Stimulated activated CD8-positive, alpha-beta memory T cell treated with anti-CD3 and anti-CD28 coated beads, Interleukin-12 subunit alpha, Interleukin-12 subunit beta, amount 100 ng/mL, for 1 hour (primary cell): ENCODE measurements around the gene TSFM.

Source experiments
- DNase-seq: peaks from one replicate; pipeline ENCODE4 v3.0.0-alpha.2; 2020; ENCODE audit warnings: low read depth

Gene TSFM

DNA sequence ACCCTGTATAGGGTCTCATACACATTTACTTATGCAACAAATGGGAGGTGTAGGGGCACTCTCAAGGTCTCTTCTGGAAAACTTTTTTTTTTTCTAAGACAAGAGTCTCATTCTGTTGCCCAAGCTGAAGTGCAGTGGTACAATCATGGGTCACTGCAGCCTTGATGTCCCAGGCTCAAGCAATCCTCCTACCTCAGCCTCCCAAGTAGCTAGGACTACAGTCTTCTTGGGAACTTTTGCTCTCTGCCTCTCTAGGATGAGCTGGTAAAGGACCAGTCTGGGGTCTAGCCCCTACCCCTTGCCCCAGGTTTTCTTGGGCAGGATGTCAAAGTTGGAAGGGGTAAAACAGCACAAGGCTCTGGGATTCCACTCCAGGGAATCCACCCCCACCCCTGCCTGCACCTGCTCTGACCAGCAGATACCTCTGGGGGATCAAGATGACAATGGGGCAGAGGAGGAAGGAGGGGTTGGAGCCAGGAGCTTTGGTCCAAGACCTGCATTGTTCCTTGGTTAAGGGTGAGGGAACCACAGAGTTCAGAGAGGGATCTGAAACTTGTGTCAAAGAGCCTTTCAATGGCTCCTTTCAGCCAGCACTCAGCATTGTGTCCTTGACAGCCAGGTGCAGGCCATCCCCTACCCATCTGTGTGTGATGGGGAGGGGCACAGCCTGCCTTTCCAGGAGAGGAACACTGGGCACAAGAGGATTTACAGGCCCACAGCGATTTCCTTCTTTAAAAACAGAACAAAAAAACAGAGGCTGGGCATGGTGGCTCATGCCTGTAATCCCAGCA lies 51.7 kb downstream of the TSFM start:
- DNase-seq: no peak

DNA sequence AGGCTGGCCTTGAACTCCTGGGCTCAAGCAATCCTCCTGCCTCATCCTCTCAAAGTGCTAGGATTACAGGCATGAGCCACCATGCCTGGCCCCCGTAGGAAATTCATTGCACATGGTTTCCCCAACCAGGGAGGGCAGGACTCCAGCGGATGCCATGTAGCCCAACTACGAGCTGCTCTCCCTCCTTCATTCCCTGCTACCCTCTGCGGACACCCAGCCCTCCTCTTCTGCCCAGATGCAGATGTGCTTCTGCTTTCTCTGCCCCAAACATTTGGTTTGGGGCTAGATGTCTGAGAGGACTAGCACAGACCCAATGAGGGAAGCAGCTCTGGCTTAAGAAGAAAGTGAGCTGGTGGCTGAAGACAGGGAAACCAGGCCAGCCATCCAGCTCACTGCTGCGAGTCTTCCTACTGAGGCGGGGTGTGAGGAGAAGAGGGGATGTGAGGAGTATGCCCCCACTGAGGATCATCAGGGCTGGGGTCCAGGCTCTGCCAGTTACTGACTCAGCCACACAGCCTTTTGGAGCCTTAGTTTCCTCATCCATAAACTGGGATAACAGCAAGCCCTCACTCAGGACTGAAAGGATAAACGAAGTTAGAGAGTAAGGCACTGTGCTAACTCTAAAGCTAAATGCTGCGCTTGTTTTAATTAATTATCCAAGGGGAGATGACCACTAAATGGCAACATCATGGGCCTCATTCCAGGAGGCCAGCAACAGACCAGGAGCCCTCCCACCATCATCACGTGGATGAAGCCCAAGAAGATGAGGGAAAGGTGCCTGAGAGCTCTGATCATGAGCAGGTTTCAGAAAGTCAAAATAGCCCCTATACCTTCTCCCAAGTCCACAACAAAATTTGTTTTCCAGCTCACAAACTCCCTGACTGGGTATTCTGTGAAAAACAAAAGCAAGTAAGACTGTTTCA lies 53.0 kb downstream of the TSFM start:
- no peak for DNase-seq

GRCh38 chr12:57836442-57837375 lies 54.1 kb downstream of the TSFM start:
- DNase-seq: no peak

DNA sequence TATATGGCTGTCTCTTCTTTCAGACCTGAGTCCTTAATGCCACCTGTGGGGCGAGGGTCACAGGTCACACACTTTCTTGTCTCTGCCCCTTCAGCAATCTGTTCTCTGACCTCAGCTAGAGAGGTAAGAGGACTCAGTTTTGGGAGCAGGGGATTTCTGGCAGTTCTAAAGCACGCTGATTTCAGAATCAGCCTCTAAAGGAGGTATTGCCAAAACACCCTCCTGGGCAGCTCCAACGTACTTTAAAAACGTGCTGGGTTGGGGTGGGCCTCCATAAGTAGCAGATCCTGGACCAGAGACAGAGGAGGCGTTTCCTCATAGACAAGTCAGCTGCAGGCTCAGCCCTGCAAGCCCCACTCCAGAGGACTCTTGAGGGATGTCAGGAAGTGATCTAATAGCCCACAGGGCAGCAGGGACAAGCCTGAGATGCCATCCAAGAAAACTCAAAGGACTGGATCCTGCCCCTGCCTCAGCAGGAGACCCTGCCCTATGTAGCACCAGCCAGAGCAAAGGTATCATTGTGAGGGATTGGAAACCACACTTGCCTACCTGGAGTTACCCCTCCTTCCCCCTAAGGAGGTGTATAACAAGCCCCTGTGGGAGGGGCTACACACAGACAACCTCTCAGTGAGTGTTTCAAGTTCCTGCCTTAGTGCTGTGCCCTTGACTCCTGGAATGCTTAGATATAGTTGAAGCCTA lies 55.4 kb downstream of the TSFM start:
- no peak for DNase-seq

- DNase-seq: no peak
Observed at GRCh38 chr12:57838594-57839302, 56.2 kb downstream of the TSFM start.

DNA sequence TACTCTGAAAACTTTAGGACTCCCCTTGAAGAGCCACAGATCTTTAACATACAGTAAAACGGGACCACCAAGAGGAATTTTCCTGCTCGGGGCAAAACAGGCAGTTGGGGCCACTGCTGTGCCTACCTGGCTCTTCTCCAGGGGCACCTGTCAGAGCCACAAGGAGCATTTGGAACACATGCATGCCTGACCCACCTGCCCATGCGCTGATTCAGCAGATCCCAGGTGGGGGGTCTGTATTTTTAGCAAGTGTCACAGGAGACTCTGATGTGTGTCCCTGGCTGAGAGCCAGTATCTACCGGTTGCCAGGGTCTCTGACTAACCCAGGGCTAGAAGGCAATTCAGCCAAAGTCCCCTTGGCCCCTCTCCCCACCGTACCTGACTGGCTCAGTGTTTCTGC lies 57.4 kb downstream of the TSFM start:
- no peak for DNase-seq

DNA sequence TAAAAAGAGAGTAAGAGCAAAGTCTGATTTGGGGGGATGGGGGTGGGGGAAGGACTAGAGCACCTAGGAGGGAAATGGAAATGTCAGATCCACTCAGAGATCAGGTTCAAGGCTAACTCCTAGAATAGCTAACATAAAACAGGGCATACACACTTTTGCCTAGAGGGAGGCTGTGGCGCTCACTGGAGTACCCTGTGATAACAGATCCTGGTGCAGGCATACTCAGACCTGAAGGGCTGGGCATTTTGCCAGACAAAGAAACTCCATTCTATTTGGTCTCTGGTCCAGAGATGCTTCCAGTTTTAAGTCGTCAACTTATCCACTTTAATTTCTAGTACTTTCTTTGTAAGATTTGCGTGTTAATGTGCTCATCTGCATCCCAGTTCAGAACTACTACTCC lies 58.1 kb downstream of the TSFM start:
- no peak for DNase-seq

- DNase-seq: no peak
Observed at GRCh38 chr12:57841445-57841844, 58.9 kb downstream of the TSFM start.

DNA sequence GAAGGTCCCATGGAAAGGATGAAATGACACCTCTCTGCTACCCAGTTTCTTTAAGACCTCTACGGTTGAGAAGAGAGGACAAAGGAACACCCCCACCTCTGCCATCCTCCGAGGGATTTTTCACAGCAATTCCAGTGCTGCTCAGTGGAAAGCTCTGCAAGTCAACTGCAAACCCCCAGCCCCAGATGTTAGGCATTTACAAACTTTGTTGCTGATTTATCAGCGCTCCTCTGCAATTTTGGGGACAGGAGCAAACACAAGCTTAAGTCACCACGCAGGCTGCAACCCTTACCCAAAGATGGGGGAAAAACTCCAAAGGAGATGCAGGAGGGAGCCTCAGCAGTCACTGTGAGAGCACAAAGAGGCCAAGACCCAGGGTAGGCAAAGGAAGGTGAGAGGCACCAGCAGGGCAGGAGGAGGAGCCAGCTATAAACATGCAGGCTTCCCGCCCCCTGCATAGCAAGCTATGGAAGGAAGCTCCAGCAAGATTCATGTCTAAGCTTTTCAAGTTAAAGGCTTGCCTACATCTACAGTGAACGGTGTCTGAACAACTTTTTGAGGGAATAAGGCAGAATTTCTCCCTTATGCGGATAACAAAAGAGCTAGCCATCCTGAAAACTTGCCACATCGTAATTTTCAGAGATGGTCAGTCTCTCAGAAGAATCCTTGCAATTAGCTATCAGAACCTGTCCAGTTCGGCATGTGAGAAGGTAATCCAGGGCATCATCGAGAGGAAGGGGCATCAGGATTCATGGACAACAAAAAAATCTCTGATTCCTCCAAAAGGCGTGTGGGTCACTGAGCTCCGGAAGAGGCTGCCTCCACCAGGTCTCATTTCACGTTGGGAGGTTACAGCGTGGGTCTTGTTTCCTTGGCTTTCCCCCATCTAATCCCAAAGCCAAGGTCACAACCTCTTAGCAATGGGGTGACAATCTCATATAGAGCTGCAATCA lies 60.0 kb downstream of the TSFM start:
- DNase-seq: no peak

GRCh38 chr12:57844709-57845477 lies 62.3 kb downstream of the TSFM start:
- DNase-seq: no peak

DNA sequence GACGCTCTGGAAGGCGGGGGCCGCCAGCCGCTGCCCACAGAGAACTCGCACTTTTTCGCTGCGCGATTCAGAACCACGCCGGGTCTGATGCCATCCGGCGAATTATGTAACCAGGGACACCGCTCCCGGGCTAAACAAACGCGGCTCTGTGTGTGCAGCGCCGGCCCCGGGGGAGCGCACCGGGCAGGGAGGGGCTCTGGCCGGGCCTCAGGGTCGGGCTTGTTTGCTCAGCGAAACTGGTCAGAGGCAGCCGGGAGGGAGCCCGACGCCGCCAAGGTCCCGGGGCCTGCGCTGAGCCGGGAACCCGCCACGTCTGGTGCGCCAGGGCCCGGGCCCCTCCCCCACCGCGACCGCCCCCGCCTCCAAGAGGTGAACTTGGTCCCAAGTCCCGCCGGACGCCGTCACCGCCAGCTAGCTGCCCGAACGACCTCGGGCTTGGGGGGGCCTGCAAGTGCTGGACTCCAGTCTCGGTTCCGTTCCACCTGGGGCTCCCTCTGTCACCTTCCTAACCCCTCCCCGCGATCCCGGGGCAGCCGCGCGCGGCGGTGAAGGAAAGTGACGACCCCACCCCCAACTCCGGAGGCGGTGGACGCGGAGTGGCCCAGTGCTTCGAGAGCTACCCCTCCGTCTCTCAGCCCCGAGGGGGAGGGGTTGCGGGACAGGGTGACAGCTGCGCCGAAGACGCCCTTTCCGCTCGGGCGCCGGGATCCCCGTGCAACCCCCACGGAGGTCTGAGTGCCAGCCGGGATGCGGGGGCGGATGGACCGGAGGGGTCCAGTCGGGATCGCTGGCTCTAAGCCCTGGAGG lies 63.1 kb downstream of the TSFM start:
- no peak for DNase-seq

DNA sequence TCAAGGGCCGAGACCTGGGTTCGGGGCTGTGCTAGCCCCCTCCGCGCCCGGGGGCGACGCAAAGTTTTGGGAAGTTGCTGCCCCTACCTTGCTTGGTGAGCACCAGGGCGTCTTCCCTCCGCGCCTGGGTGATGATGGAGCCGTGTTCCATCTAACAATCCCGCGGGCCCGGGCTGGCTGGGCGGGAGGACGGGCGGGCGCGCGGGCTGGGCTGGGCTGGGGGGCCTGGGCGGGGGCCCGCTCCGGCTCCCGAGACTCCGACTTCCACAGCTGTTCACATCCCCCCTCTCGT lies 63.6 kb downstream of the TSFM start:
- no peak for DNase-seq

DNA sequence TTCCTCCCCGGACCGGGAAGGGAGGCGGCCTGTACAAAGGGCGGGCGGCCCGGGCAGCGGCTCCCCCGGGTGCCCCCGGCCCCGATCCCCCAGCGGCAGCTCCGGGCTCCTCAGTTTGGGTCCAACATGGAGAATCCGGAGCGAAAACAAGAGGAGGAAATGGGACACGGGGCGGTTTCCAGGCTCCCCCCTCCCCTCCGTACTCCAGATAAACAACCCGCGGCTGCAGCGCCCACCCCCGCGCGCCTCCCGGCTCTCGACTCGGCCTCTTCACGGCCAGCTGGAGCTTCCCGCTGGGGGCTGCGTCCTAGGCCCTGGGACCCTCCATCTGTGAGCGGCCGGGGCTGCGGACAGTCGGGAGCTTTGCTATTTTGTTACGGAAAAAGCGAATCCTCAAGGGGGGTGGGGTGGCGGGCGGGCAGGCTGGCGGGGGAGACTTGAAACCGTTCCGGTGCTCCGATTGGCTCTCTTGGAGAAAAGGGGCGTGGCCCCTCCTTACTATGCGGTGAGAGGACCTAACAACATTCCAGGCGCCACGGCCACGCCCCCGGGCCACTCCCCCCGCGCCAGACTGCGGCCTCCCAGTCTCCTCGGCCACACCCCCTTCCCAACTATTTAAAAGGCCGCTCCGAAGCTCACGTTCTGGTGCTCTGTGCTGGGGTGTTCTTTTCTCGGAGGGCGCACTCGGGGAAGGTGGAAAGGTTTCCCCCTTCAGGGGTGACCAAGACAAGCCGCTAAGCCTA lies 64.2 kb downstream of the TSFM start, which contains the start of gene CTDSP2:
CTDSP2 (minus strand) TSS at position 153 of the 743 bp plus-strand sequence. CDS start 294 bp downstream, outside the sequence.
- DNase-seq: peak; percentile 80
